Measurements from ENCODE around the gene SP140.

SP140 gene

DNA sequence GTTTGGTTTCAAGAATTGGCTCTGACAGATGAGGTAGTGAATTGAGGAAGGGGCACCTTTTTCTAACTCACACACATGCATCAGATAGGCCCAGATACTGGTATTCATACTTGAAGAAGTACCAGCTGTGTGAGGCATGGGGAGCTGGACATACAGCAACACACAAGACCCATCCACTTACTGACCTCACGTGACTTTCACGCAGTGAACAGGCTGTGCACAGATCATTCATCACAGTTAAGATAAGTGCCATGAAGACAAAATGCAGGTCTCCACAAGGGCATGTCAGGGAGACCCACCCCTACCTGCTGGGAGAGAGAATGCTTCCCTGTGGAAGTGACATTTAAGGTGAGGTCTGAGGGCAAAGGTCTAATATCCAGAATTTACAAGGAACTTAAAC is 44.3 kb upstream of the SP140 start (continued):
- TF ChIP-seq, protein P1, sequence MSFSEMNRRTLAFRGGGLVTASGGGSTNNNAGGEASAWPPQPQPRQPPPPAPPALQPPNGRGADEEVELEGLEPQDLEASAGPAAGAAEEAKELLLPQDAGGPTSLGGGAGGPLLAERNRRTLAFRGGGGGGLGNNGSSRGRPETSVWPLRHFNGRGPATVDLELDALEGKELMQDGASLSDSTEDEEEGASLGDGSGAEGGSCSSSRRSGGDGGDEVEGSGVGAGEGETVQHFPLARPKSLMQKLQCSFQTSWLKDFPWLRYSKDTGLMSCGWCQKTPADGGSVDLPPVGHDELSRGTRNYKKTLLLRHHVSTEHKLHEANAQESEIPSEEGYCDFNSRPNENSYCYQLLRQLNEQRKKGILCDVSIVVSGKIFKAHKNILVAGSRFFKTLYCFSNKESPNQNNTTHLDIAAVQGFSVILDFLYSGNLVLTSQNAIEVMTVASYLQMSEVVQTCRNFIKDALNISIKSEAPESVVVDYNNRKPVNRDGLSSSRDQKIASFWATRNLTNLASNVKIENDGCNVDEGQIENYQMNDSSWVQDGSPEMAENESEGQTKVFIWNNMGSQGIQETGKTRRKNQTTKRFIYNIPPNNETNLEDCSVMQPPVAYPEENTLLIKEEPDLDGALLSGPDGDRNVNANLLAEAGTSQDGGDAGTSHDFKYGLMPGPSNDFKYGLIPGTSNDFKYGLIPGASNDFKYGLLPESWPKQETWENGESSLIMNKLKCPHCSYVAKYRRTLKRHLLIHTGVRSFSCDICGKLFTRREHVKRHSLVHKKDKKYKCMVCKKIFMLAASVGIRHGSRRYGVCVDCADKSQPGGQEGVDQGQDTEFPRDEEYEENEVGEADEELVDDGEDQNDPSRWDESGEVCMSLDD (tag by site-specific recombination; IDR thresholded peaks at IDR 0.05): no peak
- TF ChIP-seq ZNF169 (tag by site-specific recombination; IDR thresholded peaks at IDR 0.05): no peak
- no peak for TF ChIP-seq ZNF366 (tag by site-specific recombination; conservative IDR thresholded peaks at IDR 0.05)
- TF ChIP-seq, protein P2, sequence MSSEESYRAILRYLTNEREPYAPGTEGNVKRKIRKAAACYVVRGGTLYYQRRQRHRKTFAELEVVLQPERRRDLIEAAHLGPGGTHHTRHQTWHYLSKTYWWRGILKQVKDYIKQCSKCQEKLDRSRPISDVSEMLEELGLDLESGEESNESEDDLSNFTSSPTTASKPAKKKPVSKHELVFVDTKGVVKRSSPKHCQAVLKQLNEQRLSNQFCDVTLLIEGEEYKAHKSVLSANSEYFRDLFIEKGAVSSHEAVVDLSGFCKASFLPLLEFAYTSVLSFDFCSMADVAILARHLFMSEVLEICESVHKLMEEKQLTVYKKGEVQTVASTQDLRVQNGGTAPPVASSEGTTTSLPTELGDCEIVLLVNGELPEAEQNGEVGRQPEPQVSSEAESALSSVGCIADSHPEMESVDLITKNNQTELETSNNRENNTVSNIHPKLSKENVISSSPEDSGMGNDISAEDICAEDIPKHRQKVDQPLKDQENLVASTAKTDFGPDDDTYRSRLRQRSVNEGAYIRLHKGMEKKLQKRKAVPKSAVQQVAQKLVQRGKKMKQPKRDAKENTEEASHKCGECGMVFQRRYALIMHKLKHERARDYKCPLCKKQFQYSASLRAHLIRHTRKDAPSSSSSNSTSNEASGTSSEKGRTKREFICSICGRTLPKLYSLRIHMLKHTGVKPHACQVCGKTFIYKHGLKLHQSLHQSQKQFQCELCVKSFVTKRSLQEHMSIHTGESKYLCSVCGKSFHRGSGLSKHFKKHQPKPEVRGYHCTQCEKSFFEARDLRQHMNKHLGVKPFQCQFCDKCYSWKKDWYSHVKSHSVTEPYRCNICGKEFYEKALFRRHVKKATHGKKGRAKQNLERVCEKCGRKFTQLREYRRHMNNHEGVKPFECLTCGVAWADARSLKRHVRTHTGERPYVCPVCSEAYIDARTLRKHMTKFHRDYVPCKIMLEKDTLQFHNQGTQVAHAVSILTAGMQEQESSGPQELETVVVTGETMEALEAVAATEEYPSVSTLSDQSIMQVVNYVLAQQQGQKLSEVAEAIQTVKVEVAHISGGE (tag by site-specific recombination; conservative IDR thresholded peaks at IDR 0.05; ENCODE audit: low read depth): no peak
- no peak for TF ChIP-seq ZNF354C (tag by site-specific recombination; IDR thresholded peaks at IDR 0.05; ENCODE audit: borderline replicate concordance, low read depth)
- TF ChIP-seq, protein P3, sequence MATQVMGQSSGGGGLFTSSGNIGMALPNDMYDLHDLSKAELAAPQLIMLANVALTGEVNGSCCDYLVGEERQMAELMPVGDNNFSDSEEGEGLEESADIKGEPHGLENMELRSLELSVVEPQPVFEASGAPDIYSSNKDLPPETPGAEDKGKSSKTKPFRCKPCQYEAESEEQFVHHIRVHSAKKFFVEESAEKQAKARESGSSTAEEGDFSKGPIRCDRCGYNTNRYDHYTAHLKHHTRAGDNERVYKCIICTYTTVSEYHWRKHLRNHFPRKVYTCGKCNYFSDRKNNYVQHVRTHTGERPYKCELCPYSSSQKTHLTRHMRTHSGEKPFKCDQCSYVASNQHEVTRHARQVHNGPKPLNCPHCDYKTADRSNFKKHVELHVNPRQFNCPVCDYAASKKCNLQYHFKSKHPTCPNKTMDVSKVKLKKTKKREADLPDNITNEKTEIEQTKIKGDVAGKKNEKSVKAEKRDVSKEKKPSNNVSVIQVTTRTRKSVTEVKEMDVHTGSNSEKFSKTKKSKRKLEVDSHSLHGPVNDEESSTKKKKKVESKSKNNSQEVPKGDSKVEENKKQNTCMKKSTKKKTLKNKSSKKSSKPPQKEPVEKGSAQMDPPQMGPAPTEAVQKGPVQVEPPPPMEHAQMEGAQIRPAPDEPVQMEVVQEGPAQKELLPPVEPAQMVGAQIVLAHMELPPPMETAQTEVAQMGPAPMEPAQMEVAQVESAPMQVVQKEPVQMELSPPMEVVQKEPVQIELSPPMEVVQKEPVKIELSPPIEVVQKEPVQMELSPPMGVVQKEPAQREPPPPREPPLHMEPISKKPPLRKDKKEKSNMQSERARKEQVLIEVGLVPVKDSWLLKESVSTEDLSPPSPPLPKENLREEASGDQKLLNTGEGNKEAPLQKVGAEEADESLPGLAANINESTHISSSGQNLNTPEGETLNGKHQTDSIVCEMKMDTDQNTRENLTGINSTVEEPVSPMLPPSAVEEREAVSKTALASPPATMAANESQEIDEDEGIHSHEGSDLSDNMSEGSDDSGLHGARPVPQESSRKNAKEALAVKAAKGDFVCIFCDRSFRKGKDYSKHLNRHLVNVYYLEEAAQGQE (tag by site-specific recombination; IDR thresholded peaks at IDR 0.05): no peak
- no peak for TF ChIP-seq ZNF140 (tag by site-specific recombination; IDR thresholded peaks at IDR 0.05)

DNA sequence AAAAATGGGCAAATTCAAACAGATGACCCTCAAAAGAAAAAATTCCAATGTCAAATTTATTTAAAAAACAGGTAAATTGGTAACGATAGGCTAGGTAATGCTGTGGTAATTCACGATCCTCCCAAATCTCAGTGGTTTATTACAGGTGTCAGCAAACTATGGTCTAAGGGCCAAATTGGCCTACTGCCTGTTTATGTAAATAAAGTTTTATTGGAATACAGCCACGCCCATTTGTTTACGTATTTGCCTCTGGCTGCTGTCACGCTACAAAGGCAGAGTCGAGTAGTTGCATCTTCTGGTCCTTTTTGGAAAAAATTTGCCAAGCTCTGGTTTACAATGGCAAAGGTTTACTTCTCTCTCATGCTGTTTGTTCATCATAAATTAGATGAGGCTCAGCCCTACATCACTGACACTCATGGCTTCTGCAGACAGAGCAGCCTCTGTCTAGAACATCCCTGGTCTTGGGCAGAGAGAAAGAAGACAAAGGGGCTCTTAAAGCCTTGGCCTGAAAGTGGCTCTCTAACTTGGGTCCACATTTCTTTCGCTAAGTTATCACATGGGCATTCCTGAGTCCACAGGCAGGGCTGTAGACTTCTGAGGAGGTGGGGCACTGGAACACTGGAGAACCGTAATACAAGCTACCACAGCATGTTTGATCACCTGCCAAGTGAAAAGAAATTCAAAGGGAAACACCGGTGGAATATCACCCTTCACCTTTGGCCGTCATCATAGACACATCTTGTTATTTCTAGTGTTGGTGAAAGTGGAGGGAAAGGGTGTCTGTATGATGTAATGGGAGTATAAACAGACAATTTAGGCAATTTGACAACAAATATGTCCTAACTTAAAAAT is 40.6 kb upstream of the SP140 start:
- POLR2A ChIA-PET: no interaction called here
- CTCF ChIA-PET: no interaction called here
- no peak for TF ChIP-seq ZNF423 (tag by site-specific recombination; IDR thresholded peaks at IDR 0.05)
- no peak for TF ChIP-seq ZNF248 (tag by site-specific recombination; IDR thresholded peaks at IDR 0.05)
- no peak for TF ChIP-seq ZBTB17 (tag by site-specific recombination; IDR thresholded peaks at IDR 0.05)
- TF ChIP-seq SP2 (tag by site-specific recombination; IDR thresholded peaks at IDR 0.05): no peak
- no peak for TF ChIP-seq ZNF777 (tag by site-specific recombination; IDR thresholded peaks at IDR 0.05; ENCODE audit: borderline replicate concordance)
- no peak for TF ChIP-seq WT1 (tag by site-specific recombination; IDR thresholded peaks at IDR 0.05)

More for the DNA sequence above, 40.6 kb upstream of the SP140 start:
- no peaks in the 10 kb centered on the region for H3K9me3 ChIP-seq (ENCODE audit: control insufficient read depth, insufficient read depth, low read depth, low read length)
- H3K4me1 ChIP-seq (ENCODE audit: control insufficient read depth, insufficient read depth, low read length): no peaks in the 10 kb centered on the region
- no peak overlapping the region for H3K4me3 ChIP-seq (ENCODE audit: low read depth, low read length)
- H3K27ac ChIP-seq (ENCODE audit: extremely low read depth, low read depth, low read length): no peak overlapping the region
- H3K36me3 ChIP-seq (ENCODE audit: control insufficient read depth in 2 of 2, insufficient read depth in 1 of 2, low read length in 2 of 2): no peaks in the 10 kb centered on the region
